ENCODE measurements around the gene BTNL8. TPM values are rescaled to one million over a fixed set of nuclear protein-coding genes. Genes with fewer than 3 reads are reported as not detected.

Gene BTNL8
- total RNA-seq, 2 experiments from 2014 or later, result not detected

- no peak for DNase-seq
- intact Hi-C loops (cut with micrococcal nuclease), result no loop called here
- Mint-ChIP-seq H3K36me3 (ENCODE audit: low read depth) (peaks cover 1% of the 10 kb centered on the region), H3K9me3 (peaks cover 19% of the 10 kb centered on the region), H3K4me1 (ENCODE audit: low read depth) (no peaks in the 10 kb centered on the region), H3K27me3 (ENCODE audit: low read depth) (peaks cover 15% of the 10 kb centered on the region), H3K4me3 (no peak overlapping the region), H3K27ac (no peak overlapping the region)
- CTCF ChIA-PET, result interaction anchor here (0.6 kb wide), 1 partner anchor 22 kb away, joined by 3 read pairs; no protein-coding TSS in a partner anchor
These were observed 33.7 kb downstream of the BTNL8 start for GRCh38 chr5:180932660-180933059.

- no peak for DNase-seq
- CTCF ChIA-PET, result no interaction called here
- Mint-ChIP-seq H3K4me1 (ENCODE audit: low read depth) (no peaks in the 10 kb centered on the region), H3K9me3 (peaks cover 25% of the 10 kb centered on the region), H3K4me3 (no peak overlapping the region), H3K36me3 (ENCODE audit: low read depth) (peaks cover 1% of the 10 kb centered on the region), H3K27me3 (ENCODE audit: low read depth) (peaks cover 22% of the 10 kb centered on the region), H3K27ac (no peak overlapping the region)
- intact Hi-C loops (cut with micrococcal nuclease), result no loop called here
These were observed 36.2 kb downstream of the BTNL8 start for GRCh38 chr5:180935203-180935602.

- H3K4me1 Mint-ChIP-seq (ENCODE audit: low read depth), result no peaks in the 10 kb centered on the region
- H3K36me3 Mint-ChIP-seq (ENCODE audit: low read depth), result no peaks in the 10 kb centered on the region
- peaks cover 25% of the 10 kb centered on the region for H3K27me3 Mint-ChIP-seq (ENCODE audit: low read depth)
- peaks cover 13% of the 10 kb centered on the region for H3K9me3 Mint-ChIP-seq
- no peak for DNase-seq
- H3K4me3 Mint-ChIP-seq, result no peak overlapping the region
- CTCF ChIA-PET, result interaction anchor here (0.6 kb wide), 1 partner anchor 212 kb away, joined by 6 read pairs; no protein-coding TSS in a partner anchor
- intact Hi-C loops (cut with micrococcal nuclease), result no loop called here
- no peak overlapping the region for H3K27ac Mint-ChIP-seq
These were observed 39.3 kb downstream of the BTNL8 start for GRCh38 chr5:180938294-180938693.

- intact Hi-C loops (cut with micrococcal nuclease), result no loop called here
These were observed 51.5 kb downstream of the BTNL8 start for GRCh38 chr5:180950291-180950949.

GRCh38 chr5:180959661-180960060, 60.7 kb downstream of the BTNL8 start:
- Mint-ChIP-seq H3K4me3 (no peak overlapping the region), H3K9me3 (no peaks in the 10 kb centered on the region), H3K27ac (no peak overlapping the region), H3K4me1 (ENCODE audit: low read depth) (peaks cover 15% of the 10 kb centered on the region), H3K27me3 (ENCODE audit: low read depth) (peaks cover 4% of the 10 kb centered on the region), H3K36me3 (ENCODE audit: low read depth) (no peaks in the 10 kb centered on the region)
- CTCF ChIA-PET, result interaction anchor here (1.2 kb wide), 1 partner anchor 18 kb away, joined by 5 read pairs; no protein-coding TSS in a partner anchor
- intact Hi-C loops (cut with micrococcal nuclease), result no loop called here
- no peak for DNase-seq

More at GRCh38 chr5:180950291-180950949, 51.5 kb downstream of the BTNL8 start:
- CTCF ChIA-PET, result no interaction called here
- Mint-ChIP-seq H3K4me1 (ENCODE audit: low read depth) (no peaks in the 10 kb centered on the region), H3K9me3 (no peaks in the 10 kb centered on the region), H3K4me3 (no peak overlapping the region), H3K36me3 (ENCODE audit: low read depth) (no peaks in the 10 kb centered on the region), H3K27ac (no peak overlapping the region), H3K27me3 (ENCODE audit: low read depth) (no peaks in the 10 kb centered on the region)
- no peak for DNase-seq

GRCh38 chr5:180960209-180960608, 61.2 kb downstream of the BTNL8 start:
- CTCF ChIA-PET, result no interaction called here
- H3K4me1 Mint-ChIP-seq (ENCODE audit: low read depth), result peaks cover 15% of the 10 kb centered on the region
- H3K27ac Mint-ChIP-seq, result no peak overlapping the region
- H3K27me3 Mint-ChIP-seq (ENCODE audit: low read depth), result peaks cover 4% of the 10 kb centered on the region
- no peak for DNase-seq
- intact Hi-C loops (cut with micrococcal nuclease), result no loop called here
- H3K4me3 Mint-ChIP-seq, result no peak overlapping the region
- no peaks in the 10 kb centered on the region for H3K36me3 Mint-ChIP-seq (ENCODE audit: low read depth)
- H3K9me3 Mint-ChIP-seq, result no peaks in the 10 kb centered on the region

GRCh38 chr5:180969406-180969805, 70.4 kb downstream of the BTNL8 start:
- H3K36me3 Mint-ChIP-seq (ENCODE audit: low read depth), result no peaks in the 10 kb centered on the region
- DNase-seq, result no peak
- CTCF ChIA-PET, result no interaction called here
- H3K9me3 Mint-ChIP-seq, result no peaks in the 10 kb centered on the region
- intact Hi-C loops (cut with micrococcal nuclease), result no loop called here
- no peak overlapping the region for H3K27ac Mint-ChIP-seq
- no peaks in the 10 kb centered on the region for H3K4me1 Mint-ChIP-seq (ENCODE audit: low read depth)
- no peaks in the 10 kb centered on the region for H3K27me3 Mint-ChIP-seq (ENCODE audit: low read depth)
- no peak overlapping the region for H3K4me3 Mint-ChIP-seq

GRCh38 chr5:180970336-180970735, 71.4 kb downstream of the BTNL8 start:
- no peaks in the 10 kb centered on the region for H3K9me3 Mint-ChIP-seq
- peaks cover 4% of the 10 kb centered on the region for H3K4me1 Mint-ChIP-seq (ENCODE audit: low read depth)
- no peak overlapping the region for H3K4me3 Mint-ChIP-seq
- intact Hi-C loops (cut with micrococcal nuclease), result no loop called here
- no peaks in the 10 kb centered on the region for H3K36me3 Mint-ChIP-seq (ENCODE audit: low read depth)
- DNase-seq, result no peak
- H3K27ac Mint-ChIP-seq, result no peak overlapping the region
- CTCF ChIA-PET, result no interaction called here
- H3K27me3 Mint-ChIP-seq (ENCODE audit: low read depth), result no peaks in the 10 kb centered on the region

GRCh38 chr5:180970875-180971274, 71.9 kb downstream of the BTNL8 start:
- H3K36me3 Mint-ChIP-seq (ENCODE audit: low read depth), result no peaks in the 10 kb centered on the region
- H3K27ac Mint-ChIP-seq, result no peak overlapping the region
- H3K4me3 Mint-ChIP-seq, result no peak overlapping the region
- CTCF ChIA-PET, result no interaction called here
- H3K27me3 Mint-ChIP-seq (ENCODE audit: low read depth), result no peaks in the 10 kb centered on the region
- intact Hi-C loops (cut with micrococcal nuclease), result no loop called here
- H3K9me3 Mint-ChIP-seq, result no peaks in the 10 kb centered on the region
- DNase-seq, result no peak
- H3K4me1 Mint-ChIP-seq (ENCODE audit: low read depth), result peaks cover 9% of the 10 kb centered on the region

GRCh38 chr5:180974612-180975315, 75.8 kb downstream of the BTNL8 start:
- intact Hi-C loops (cut with micrococcal nuclease), result no loop called here
- Mint-ChIP-seq H3K9me3 (no peaks in the 10 kb centered on the region), H3K27ac (peak overlapping the region; percentile 11), H3K27me3 (ENCODE audit: low read depth) (no peaks in the 10 kb centered on the region), H3K36me3 (ENCODE audit: low read depth) (no peaks in the 10 kb centered on the region), H3K4me3 (no peak overlapping the region), H3K4me1 (ENCODE audit: low read depth) (peaks cover 18% of the 10 kb centered on the region)
- CTCF ChIA-PET, result interaction anchor here (0.6 kb wide), 1 partner anchor 102 kb away, joined by 5 read pairs; no protein-coding TSS in a partner anchor
- DNase-seq, result no peak

- Mint-ChIP-seq H3K9me3 (no peaks in the 10 kb centered on the region), H3K36me3 (ENCODE audit: low read depth) (no peaks in the 10 kb centered on the region), H3K4me3 (no peak overlapping the region), H3K27ac (peak overlapping the region; percentile 11), H3K4me1 (ENCODE audit: low read depth) (peaks cover 18% of the 10 kb centered on the region), H3K27me3 (ENCODE audit: low read depth) (no peaks in the 10 kb centered on the region)
- DNase-seq, result peak; percentile 47
- intact Hi-C loops (cut with micrococcal nuclease), result no loop called here
- CTCF ChIA-PET, result interaction anchor here (1.5 kb wide), 1 partner anchor 106 kb away, joined by 6 read pairs; no protein-coding TSS in a partner anchor
These were observed 76.4 kb downstream of the BTNL8 start for GRCh38 chr5:180975338-180975737.

- Mint-ChIP-seq H3K4me3 (no peak overlapping the region), H3K4me1 (ENCODE audit: low read depth) (peaks cover 18% of the 10 kb centered on the region), H3K36me3 (ENCODE audit: low read depth) (no peaks in the 10 kb centered on the region), H3K27me3 (ENCODE audit: low read depth) (no peaks in the 10 kb centered on the region), H3K27ac (peak overlapping the region; percentile 38), H3K9me3 (no peaks in the 10 kb centered on the region)
- peak; percentile 41 for DNase-seq
- intact Hi-C loops (cut with micrococcal nuclease), result no loop called here
- CTCF ChIA-PET, result interaction anchor here (1.5 kb wide), 1 partner anchor 107 kb away, joined by 6 read pairs; no protein-coding TSS in a partner anchor
These were observed 77.6 kb downstream of the BTNL8 start for GRCh38 chr5:180976518-180976917.

GRCh38 chr5:180977852-180978251, 78.9 kb downstream of the BTNL8 start:
- H3K27ac Mint-ChIP-seq, result no peak overlapping the region
- intact Hi-C loops (cut with micrococcal nuclease), result no loop called here
- no peaks in the 10 kb centered on the region for H3K27me3 Mint-ChIP-seq (ENCODE audit: low read depth)
- H3K36me3 Mint-ChIP-seq (ENCODE audit: low read depth), result no peaks in the 10 kb centered on the region
- CTCF ChIA-PET, result interaction anchor here (1.0 kb wide), 1 partner anchor 19 kb away, joined by 5 read pairs; no protein-coding TSS in a partner anchor
- no peak for DNase-seq
- no peaks in the 10 kb centered on the region for H3K9me3 Mint-ChIP-seq
- peaks cover 18% of the 10 kb centered on the region for H3K4me1 Mint-ChIP-seq (ENCODE audit: low read depth)
- H3K4me3 Mint-ChIP-seq, result no peak overlapping the region
